Fibroblast of lung (primary cell): ENCODE results near the gene PYY. TPM values are rescaled to one million over a fixed set of nuclear protein-coding genes. Genes with fewer than 3 reads are reported as not detected.

Experiments
- DNase-seq, 2 donors: peaks; one replicate each; pipeline versions ENCODE4 v3.0.0 to v3.0.0-alpha.2; 2010; ENCODE audit warnings: low read depth in 2 of 2
- H2AFZ ChIP-seq: 2 replicates; pipeline ENCODE4 v1.5.1; 2012; ENCODE audit warnings: low read length, control low read depth, inconsistent platforms
- H3K27ac ChIP-seq: 2 replicates; pipeline ENCODE4 v1.5.1; 2011; ENCODE audit warnings: low read length, control low read depth; ENCODE audit not compliant: insufficient read depth
- H3K27me3 ChIP-seq: 2 replicates; pipeline ENCODE4 v1.5.1; 2011; ENCODE audit warnings: mild to moderate bottlenecking, low read length; ENCODE audit not compliant: control insufficient read depth, insufficient read depth
- H3K36me3 ChIP-seq: 2 replicates; pipeline ENCODE4 v1.5.1; 2011; ENCODE audit warnings: low read length; ENCODE audit not compliant: control insufficient read depth, insufficient read depth
- H3K4me1 ChIP-seq: 2 replicates; pipeline ENCODE4 v1.5.1; 2011; ENCODE audit warnings: low read length; ENCODE audit not compliant: control insufficient read depth, insufficient read depth; ENCODE audit errors: extremely low read depth
- H3K4me2 ChIP-seq: 2 replicates; pipeline ENCODE4 v1.5.1; 2011; ENCODE audit warnings: low read length, control low read depth; ENCODE audit not compliant: insufficient read depth; ENCODE audit errors: extremely low read depth
- H3K4me3 ChIP-seq, 4 experiments: fragments of 200-600 bp in 1 of 4; sonication (generic) in 1 of 4; replicated peaks in 1 of 4; 2 replicates each; pipeline ENCODE4 v1.5.1; 2011 to 2016; ENCODE audit warnings: low read length in 4 of 4, low read depth in 3 of 4, mild to moderate bottlenecking in 3 of 4, control low read depth in 2 of 4, inconsistent platforms in 1 of 4, mixed read lengths in 1 of 4; ENCODE audit not compliant: insufficient read depth in 1 of 4; ENCODE audit errors: control extremely low read depth in 1 of 4
- H3K79me2 ChIP-seq: 2 replicates; pipeline ENCODE4 v1.5.1; 2012; ENCODE audit warnings: mild to moderate bottlenecking, low read length, inconsistent platforms; ENCODE audit not compliant: control insufficient read depth, insufficient read depth
- H3K9ac ChIP-seq: 2 replicates; pipeline ENCODE4 v1.5.1; 2011; ENCODE audit warnings: mild to moderate bottlenecking, low read length, control low read depth; ENCODE audit not compliant: insufficient read depth
- H3K9me3 ChIP-seq: 2 replicates; pipeline ENCODE4 v1.5.1; 2012; ENCODE audit warnings: low read depth, low read length; ENCODE audit not compliant: control insufficient read depth, insufficient read depth
- H4K20me1 ChIP-seq: 2 replicates; pipeline ENCODE4 v1.5.1; 2011; ENCODE audit warnings: low read length; ENCODE audit not compliant: control insufficient read depth, insufficient read depth; ENCODE audit errors: extremely low read depth
- EZH2 ChIP-seq: IDR thresholded peaks from 2 replicates; pipeline ENCODE4 v1.5.1; 2012; ENCODE audit warnings: low read length, control low read depth, mild to moderate bottlenecking; ENCODE audit errors: missing control alignments
- polyA plus RNA-seq, 2 donors: library from polyadenylated mRNA; depleted of rRNA in 1 of 2; stranded (reverse) in 1 of 2; unstranded in 1 of 2; fragments of >200 nt; gene quantifications; 2 replicates each; pipeline ENCODE4 v1.2.1, GENCODE V29; 2011 to 2012; ENCODE audit warnings: missing spikeins in 1 of 2
- total RNA-seq: library from RNA; depleted of rRNA; stranded (reverse); fragments of >200 nt; gene quantifications from 2 replicates; pipeline ENCODE4 v1.2.1, GENCODE V29; 2014
- TF ChIP-seq, protein P1 (sequence below), 2 donors: IDR thresholded peaks in 1 of 2; conservative IDR thresholded peaks in 1 of 2; 1 replicate in 1 of 2; 2 replicates in 1 of 2; pipeline ENCODE4 v1.5.1; 2011 to 2012; ENCODE audit warnings: low read length in 2 of 2, control low read depth in 1 of 2, inconsistent platforms in 1 of 2, low read depth in 1 of 2, mild to moderate bottlenecking in 1 of 2

PYY gene
- total and polyA plus RNA-seq, 2 donors (not counting 1 experiment from before 2014, with no cell fraction given) = 0.33 TPM; not detected in 1

DNA sequence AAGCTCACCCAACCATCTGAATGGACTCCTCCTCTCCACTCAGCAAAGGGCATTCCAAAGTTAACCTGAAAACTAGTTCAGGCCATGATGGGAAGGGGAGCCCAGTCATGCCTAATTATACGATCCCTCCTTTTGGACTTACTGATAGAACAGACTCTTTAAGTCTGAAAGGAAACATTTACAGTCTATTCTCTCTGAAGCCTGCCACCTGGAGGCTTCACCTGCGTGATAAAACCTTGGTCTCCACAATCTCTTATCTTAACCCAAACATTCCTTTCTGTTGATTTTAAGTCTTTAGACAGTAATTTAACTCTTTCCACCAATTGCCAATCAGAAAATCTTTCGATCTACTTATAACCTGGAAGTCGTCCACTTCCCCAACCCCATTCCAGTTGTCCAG is 37.4 kb downstream of the PYY start:
- TF ChIP-seq, protein P1, sequence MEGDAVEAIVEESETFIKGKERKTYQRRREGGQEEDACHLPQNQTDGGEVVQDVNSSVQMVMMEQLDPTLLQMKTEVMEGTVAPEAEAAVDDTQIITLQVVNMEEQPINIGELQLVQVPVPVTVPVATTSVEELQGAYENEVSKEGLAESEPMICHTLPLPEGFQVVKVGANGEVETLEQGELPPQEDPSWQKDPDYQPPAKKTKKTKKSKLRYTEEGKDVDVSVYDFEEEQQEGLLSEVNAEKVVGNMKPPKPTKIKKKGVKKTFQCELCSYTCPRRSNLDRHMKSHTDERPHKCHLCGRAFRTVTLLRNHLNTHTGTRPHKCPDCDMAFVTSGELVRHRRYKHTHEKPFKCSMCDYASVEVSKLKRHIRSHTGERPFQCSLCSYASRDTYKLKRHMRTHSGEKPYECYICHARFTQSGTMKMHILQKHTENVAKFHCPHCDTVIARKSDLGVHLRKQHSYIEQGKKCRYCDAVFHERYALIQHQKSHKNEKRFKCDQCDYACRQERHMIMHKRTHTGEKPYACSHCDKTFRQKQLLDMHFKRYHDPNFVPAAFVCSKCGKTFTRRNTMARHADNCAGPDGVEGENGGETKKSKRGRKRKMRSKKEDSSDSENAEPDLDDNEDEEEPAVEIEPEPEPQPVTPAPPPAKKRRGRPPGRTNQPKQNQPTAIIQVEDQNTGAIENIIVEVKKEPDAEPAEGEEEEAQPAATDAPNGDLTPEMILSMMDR (conservative IDR thresholded peaks at IDR 0.05 in 1 of 2, IDR thresholded peaks at IDR 0.05 in 1 of 2; ENCODE audit: low read depth in 1 of 2, low read length in 2 of 2) = no peak
- TF ChIP-seq EZH2 = no peak
- Histone ChIP-seq H3K9me3 (no peaks in the 10 kb centered on the region), H3K27ac (no peak overlapping the region), H3K36me3 (no peaks in the 10 kb centered on the region), H2AFZ (no peak overlapping the region), H3K4me2 (no peak overlapping the region), H3K79me2 (no peaks in the 10 kb centered on the region), H3K4me3 (no peak overlapping the region), H4K20me1 (no peaks in the 10 kb centered on the region), H3K27me3 (peaks cover 26% of the 10 kb centered on the region), H3K9ac (no peak overlapping the region), H3K4me1 (no peaks in the 10 kb centered on the region)
- no peak for DNase-seq

GRCh38 chr17:43915559-43915958 is 38.2 kb downstream of the PYY start:
- DNase-seq = peak in 1 of 2 donors; percentile 11
- no peaks in the 10 kb centered on the region for H3K79me2 ChIP-seq
- no peaks in the 10 kb centered on the region for H4K20me1 ChIP-seq
- H3K4me1 ChIP-seq = no peaks in the 10 kb centered on the region
- H3K27me3 ChIP-seq = peaks cover 26% of the 10 kb centered on the region
- no peak overlapping the region for H3K4me3 ChIP-seq
- no peak overlapping the region for H2AFZ ChIP-seq
- no peak overlapping the region for H3K4me2 ChIP-seq
- TF ChIP-seq, protein P1 (conservative IDR thresholded peaks at IDR 0.05 in 1 of 2, IDR thresholded peaks at IDR 0.05 in 1 of 2; ENCODE audit: low read depth in 1 of 2, low read length in 2 of 2) = no peak
- TF ChIP-seq EZH2 = no peak
- no peak overlapping the region for H3K9ac ChIP-seq
- no peaks in the 10 kb centered on the region for H3K36me3 ChIP-seq
- no peak overlapping the region for H3K27ac ChIP-seq
- no peaks in the 10 kb centered on the region for H3K9me3 ChIP-seq

- no peaks in the 10 kb centered on the region for H3K79me2 ChIP-seq
- no peaks in the 10 kb centered on the region for H3K36me3 ChIP-seq
- no peaks in the 10 kb centered on the region for H4K20me1 ChIP-seq
- no peak overlapping the region for H3K4me2 ChIP-seq
- no peak overlapping the region for H3K9ac ChIP-seq
- no peak overlapping the region for H3K4me3 ChIP-seq
- no peaks in the 10 kb centered on the region for H3K9me3 ChIP-seq
- no peak overlapping the region for H2AFZ ChIP-seq
- TF ChIP-seq, protein P1 (conservative IDR thresholded peaks at IDR 0.05 in 1 of 2, IDR thresholded peaks at IDR 0.05 in 1 of 2; ENCODE audit: low read depth in 1 of 2, low read length in 2 of 2) = no peak
- TF ChIP-seq EZH2 = no peak
- H3K4me1 ChIP-seq = no peaks in the 10 kb centered on the region
- no peak for DNase-seq
- H3K27ac ChIP-seq = no peak overlapping the region
- peaks cover 24% of the 10 kb centered on the region for H3K27me3 ChIP-seq
Measured at GRCh38 chr17:43914451-43914850, 39.3 kb downstream of the PYY start.
